ES-I3 (cell line): Measurements from ENCODE around the gene PRSS33.

Source experiments
- H3K36me3 ChIP-seq: 2 replicates; pipeline ENCODE4 v1.6.1; 2013; ENCODE audit warnings: mild to moderate bottlenecking, low read length, control low read depth, moderate library complexity; ENCODE audit not compliant: insufficient read depth
- H3K4me1 ChIP-seq: 2 replicates; pipeline ENCODE4 v1.6.1; 2013; ENCODE audit warnings: mild to moderate bottlenecking, control low read depth, low read length; ENCODE audit not compliant: insufficient read depth
- H3K9ac ChIP-seq: 2 replicates; pipeline ENCODE4 v1.6.1; 2013; ENCODE audit warnings: low read depth, mild to moderate bottlenecking, low read length, moderate library complexity
- H3K9me3 ChIP-seq: 2 replicates; pipeline ENCODE4 v1.6.1; 2013; ENCODE audit warnings: mild to moderate bottlenecking, low read length, moderate library complexity; ENCODE audit not compliant: control insufficient read depth, insufficient read depth

Gene PRSS33

GRCh38 chr16:2744711-2745110, 42.6 kb downstream of the PRSS33 start:
- Histone ChIP-seq H3K36me3 (no peaks in the 10 kb centered on the region), H3K9me3 (no peaks in the 10 kb centered on the region), H3K9ac (no peak overlapping the region), H3K4me1 (no peaks in the 10 kb centered on the region; the same call in 1 of the 2 replicates)

GRCh38 chr16:2743007-2743810, 44.2 kb downstream of the PRSS33 start:
- Histone ChIP-seq H3K9ac (no peak overlapping the region), H3K9me3 (no peaks in the 10 kb centered on the region), H3K36me3 (no peaks in the 10 kb centered on the region), H3K4me1 (peaks cover 6% of the 10 kb centered on the region; the same call in 1 of the 2 replicates)

GRCh38 chr16:2742323-2743006, 44.9 kb downstream of the PRSS33 start:
- Histone ChIP-seq H3K4me1 (peaks cover 6% of the 10 kb centered on the region; the same call in 1 of the 2 replicates), H3K9ac (no peak overlapping the region), H3K9me3 (no peaks in the 10 kb centered on the region), H3K36me3 (no peaks in the 10 kb centered on the region)

- Histone ChIP-seq H3K9ac (no peak overlapping the region), H3K4me1 (peaks cover 6% of the 10 kb centered on the region; the same call in 1 of the 2 replicates), H3K9me3 (no peaks in the 10 kb centered on the region), H3K36me3 (no peaks in the 10 kb centered on the region)
Observed at GRCh38 chr16:2741168-2741567, 46.2 kb downstream of the PRSS33 start.

GRCh38 chr16:2740476-2740875, 46.9 kb downstream of the PRSS33 start:
- H3K36me3 ChIP-seq = no peaks in the 10 kb centered on the region
- no peaks in the 10 kb centered on the region for H3K9me3 ChIP-seq
- H3K4me1 ChIP-seq = peaks cover 6% of the 10 kb centered on the region; the same call in 1 of the 2 replicates
- no peak overlapping the region for H3K9ac ChIP-seq

GRCh38 chr16:2739625-2740430, 47.5 kb downstream of the PRSS33 start:
- Histone ChIP-seq H3K36me3 (no peaks in the 10 kb centered on the region), H3K4me1 (peaks cover 6% of the 10 kb centered on the region; the same call in 1 of the 2 replicates), H3K9ac (no peak overlapping the region)

DNA sequence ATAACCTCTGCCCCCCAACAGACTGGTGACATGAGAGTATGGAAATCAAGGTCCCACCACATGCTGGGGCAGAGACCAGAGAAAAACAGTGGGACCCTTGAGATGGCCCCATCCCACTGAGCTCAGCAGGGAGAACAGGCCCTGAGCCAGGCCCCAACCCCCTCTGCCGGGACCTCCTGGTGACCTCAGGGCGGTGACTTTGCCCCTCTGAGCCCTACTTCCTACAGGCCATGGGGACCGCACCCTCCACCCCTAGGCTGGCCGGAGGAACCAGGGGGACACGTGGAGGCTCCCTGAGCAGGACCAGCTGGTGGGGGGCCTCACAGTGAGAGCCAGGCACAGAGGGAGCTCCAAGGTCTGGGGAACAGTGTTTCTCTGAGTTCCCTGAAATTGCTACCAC, 48.7 kb downstream of the PRSS33 start:
- peaks cover 6% of the 10 kb centered on the region; the same call in 1 of the 2 replicates for H3K4me1 ChIP-seq
- H3K36me3 ChIP-seq = no peaks in the 10 kb centered on the region
- H3K9me3 ChIP-seq = no peaks in the 10 kb centered on the region
- H3K9ac ChIP-seq = no peak overlapping the region

More at GRCh38 chr16:2739625-2740430, 47.5 kb downstream of the PRSS33 start:
- H3K9me3 ChIP-seq = no peaks in the 10 kb centered on the region

- Histone ChIP-seq H3K9ac (no peak overlapping the region), H3K9me3 (no peaks in the 10 kb centered on the region), H3K4me1 (peaks cover 6% of the 10 kb centered on the region; the same call in 1 of the 2 replicates), H3K36me3 (no peaks in the 10 kb centered on the region)
Observed at GRCh38 chr16:2737895-2738418, 49.4 kb downstream of the PRSS33 start.

GRCh38 chr16:2737238-2737605, 50.1 kb downstream of the PRSS33 start:
- peaks cover 6% of the 10 kb centered on the region; the same call in 1 of the 2 replicates for H3K4me1 ChIP-seq
- H3K9me3 ChIP-seq = no peaks in the 10 kb centered on the region

DNA sequence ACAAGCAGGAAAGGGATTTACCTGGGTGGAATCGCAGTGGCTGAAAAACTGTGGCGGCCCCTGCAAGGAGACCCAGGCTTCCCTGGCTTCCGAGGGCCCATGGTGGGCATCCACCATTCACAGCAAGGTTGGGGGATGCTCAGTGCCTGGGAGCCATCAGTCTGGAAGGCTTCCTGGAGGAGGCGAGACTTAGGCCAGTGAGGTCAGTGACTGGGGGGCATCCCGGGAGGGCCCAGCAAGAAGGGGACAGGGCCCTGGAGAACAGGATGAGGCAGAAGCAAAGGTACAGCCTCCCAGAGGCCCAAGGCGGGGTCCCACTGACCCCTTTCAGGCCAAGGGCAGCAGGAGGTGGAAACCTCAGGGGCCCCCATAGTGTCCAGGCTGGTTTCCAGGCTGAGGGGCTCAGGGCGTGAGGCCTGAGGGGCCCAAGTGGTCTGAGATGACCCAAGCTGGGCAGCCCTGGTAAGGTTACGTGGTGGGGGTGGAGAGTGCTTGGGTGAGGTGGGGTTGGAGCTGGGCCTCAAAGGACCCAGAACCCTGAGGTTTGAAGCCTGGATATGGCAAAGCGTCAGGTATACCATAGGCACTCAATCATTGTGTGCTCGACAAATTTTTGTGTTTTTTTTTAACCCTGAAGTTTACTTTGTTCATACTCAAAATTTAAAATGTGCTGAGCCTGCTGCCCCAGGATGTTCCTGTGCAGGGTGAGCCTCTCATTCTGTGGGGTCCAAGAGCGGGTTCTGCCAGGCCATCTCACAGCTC, 50.7 kb downstream of the PRSS33 start:
- Histone ChIP-seq H3K36me3 (no peaks in the 10 kb centered on the region), H3K9me3 (no peaks in the 10 kb centered on the region), H3K9ac (no peak overlapping the region), H3K4me1 (peaks cover 6% of the 10 kb centered on the region; the same call in 1 of the 2 replicates)

More at GRCh38 chr16:2737238-2737605, 50.1 kb downstream of the PRSS33 start:
- no peaks in the 10 kb centered on the region for H3K36me3 ChIP-seq
- H3K9ac ChIP-seq = no peak overlapping the region

GRCh38 chr16:2734844-2735515, 52.4 kb downstream of the PRSS33 start:
- no peaks in the 10 kb centered on the region for H3K36me3 ChIP-seq
- no peaks in the 10 kb centered on the region for H3K9me3 ChIP-seq
- peaks cover 6% of the 10 kb centered on the region; the same call in 1 of the 2 replicates for H3K4me1 ChIP-seq
- H3K9ac ChIP-seq = no peak overlapping the region
